WTC11 (cell line): ENCODE results near the gene NAXD.

Experiments used
- CTCF ChIP-seq: fragments of 200-600 bp; IDR thresholded peaks from 2 replicates; pipeline ENCODE4 v1.8.0; 2022; ENCODE audit warnings: antibody characterized with exemption
- ESRRA ChIP-seq: sonication (generic); formaldehyde crosslinking; IDR thresholded peaks from 2 replicates; pipeline ENCODE4 v1.8.1; 2022; ENCODE audit warnings: mild to moderate bottlenecking, missing genetic modification reagents, borderline replicate concordance
- NR3C1 ChIP-seq: sonication (generic); formaldehyde crosslinking; conservative IDR thresholded peaks from 2 replicates; pipeline ENCODE4 v1.8.1; 2023; ENCODE audit warnings: low read depth, mild to moderate bottlenecking, missing genetic modification reagents
- ZNF232 ChIP-seq: sonication (generic); formaldehyde crosslinking; IDR thresholded peaks from 2 replicates; pipeline ENCODE4 v1.8.0; 2022; ENCODE audit warnings: mild to moderate bottlenecking, missing genetic modification reagents
- ZNF416 ChIP-seq: fragments of 250-450 bp; sonication (Bioruptor Pico); IDR thresholded peaks from 2 replicates; pipeline ENCODE4 v1.9.0; 2021; ENCODE audit warnings: mild to moderate bottlenecking, inconsistent platforms
- ZNF532 ChIP-seq: fragments of 250-450 bp; sonication (Bioruptor Pico); IDR thresholded peaks from 2 replicates; pipeline ENCODE4 v1.9.0; 2021; ENCODE audit warnings: mild to moderate bottlenecking, borderline replicate concordance
- TF ChIP-seq, protein P1 (sequence below): sonication (generic); formaldehyde crosslinking; IDR thresholded peaks from 2 replicates; pipeline ENCODE4 v1.8.1; 2023; ENCODE audit warnings: mild to moderate bottlenecking, missing genetic modification reagents
- TF ChIP-seq, protein P2 (sequence below): sonication (generic); formaldehyde crosslinking; IDR thresholded peaks from 2 replicates; pipeline ENCODE4 v1.8.1; 2022; ENCODE audit warnings: low read depth, missing genetic modification reagents, borderline replicate concordance
- TF ChIP-seq, protein P3 (sequence below): sonication (generic); formaldehyde crosslinking; IDR thresholded peaks from 2 replicates; pipeline ENCODE4 v1.8.1; 2023; ENCODE audit warnings: mild to moderate bottlenecking, missing genetic modification reagents, moderate library complexity

DNA sequence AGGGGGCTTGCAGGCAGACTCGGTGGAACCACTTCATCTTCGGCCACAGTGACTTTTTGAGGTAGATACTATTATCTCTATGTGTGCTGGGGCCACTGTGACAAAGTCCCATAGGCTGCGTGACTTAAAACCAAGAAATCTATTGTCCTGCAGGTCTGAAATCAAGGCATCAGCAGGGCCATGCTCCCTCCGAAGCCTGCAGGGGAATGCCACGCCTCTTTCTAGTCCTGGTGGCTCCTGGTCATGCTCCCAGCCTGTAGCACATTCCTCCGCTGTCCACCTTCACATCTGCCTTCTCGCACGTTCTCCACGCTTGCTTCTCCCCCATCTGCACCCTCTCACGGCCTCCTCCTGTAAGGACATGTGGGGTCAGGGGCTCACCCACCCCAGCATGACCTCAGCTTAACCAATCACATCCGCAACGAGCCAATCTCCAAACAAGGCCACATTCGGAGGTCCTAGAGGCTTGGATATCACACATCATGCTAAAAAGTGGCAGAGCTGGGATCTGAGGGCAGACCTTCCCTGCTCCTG lies 32.9 kb upstream of the NAXD start:
- TF ChIP-seq ZNF532 (CRISPR knock-in tag) (no peak), CTCF (no peak), NR3C1 (CRISPR knock-in tag) (no peak), ZNF232 (no peak), ZNF416 (CRISPR knock-in tag) (no peak), ESRRA (CRISPR knock-in tag) (no peak)
- TF ChIP-seq, protein P1, sequence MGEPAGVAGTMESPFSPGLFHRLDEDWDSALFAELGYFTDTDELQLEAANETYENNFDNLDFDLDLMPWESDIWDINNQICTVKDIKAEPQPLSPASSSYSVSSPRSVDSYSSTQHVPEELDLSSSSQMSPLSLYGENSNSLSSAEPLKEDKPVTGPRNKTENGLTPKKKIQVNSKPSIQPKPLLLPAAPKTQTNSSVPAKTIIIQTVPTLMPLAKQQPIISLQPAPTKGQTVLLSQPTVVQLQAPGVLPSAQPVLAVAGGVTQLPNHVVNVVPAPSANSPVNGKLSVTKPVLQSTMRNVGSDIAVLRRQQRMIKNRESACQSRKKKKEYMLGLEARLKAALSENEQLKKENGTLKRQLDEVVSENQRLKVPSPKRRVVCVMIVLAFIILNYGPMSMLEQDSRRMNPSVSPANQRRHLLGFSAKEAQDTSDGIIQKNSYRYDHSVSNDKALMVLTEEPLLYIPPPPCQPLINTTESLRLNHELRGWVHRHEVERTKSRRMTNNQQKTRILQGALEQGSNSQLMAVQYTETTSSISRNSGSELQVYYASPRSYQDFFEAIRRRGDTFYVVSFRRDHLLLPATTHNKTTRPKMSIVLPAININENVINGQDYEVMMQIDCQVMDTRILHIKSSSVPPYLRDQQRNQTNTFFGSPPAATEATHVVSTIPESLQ (CRISPR knock-in tag), result no peak
- TF ChIP-seq, protein P2, sequence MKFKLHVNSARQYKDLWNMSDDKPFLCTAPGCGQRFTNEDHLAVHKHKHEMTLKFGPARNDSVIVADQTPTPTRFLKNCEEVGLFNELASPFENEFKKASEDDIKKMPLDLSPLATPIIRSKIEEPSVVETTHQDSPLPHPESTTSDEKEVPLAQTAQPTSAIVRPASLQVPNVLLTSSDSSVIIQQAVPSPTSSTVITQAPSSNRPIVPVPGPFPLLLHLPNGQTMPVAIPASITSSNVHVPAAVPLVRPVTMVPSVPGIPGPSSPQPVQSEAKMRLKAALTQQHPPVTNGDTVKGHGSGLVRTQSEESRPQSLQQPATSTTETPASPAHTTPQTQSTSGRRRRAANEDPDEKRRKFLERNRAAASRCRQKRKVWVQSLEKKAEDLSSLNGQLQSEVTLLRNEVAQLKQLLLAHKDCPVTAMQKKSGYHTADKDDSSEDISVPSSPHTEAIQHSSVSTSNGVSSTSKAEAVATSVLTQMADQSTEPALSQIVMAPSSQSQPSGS (CRISPR knock-in tag), result no peak
- TF ChIP-seq, protein P3, sequence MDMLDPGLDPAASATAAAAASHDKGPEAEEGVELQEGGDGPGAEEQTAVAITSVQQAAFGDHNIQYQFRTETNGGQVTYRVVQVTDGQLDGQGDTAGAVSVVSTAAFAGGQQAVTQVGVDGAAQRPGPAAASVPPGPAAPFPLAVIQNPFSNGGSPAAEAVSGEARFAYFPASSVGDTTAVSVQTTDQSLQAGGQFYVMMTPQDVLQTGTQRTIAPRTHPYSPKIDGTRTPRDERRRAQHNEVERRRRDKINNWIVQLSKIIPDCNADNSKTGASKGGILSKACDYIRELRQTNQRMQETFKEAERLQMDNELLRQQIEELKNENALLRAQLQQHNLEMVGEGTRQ (CRISPR knock-in tag), result no peak
